HepG2 (cell line): ENCODE results near the gene CAPS. TPM values are rescaled to one million over a fixed set of nuclear protein-coding genes. Genes with fewer than 3 reads are reported as not detected.

Experiments
- ARID5B ChIP-seq: IDR thresholded peaks from 2 replicates; pipeline ENCODE4 v1.4.0; 2020; ENCODE audit warnings: mild to moderate bottlenecking, missing genetic modification reagents
- ATF6 ChIP-seq: sonication (generic); formaldehyde crosslinking; conservative IDR thresholded peaks from 2 replicates; pipeline ENCODE4 v1.4.0; 2020; ENCODE audit warnings: missing genetic modification reagents
- FOXK2 ChIP-seq: fragments of 450-650 bp; IDR thresholded peaks from 2 replicates; pipeline ENCODE4 v1.6.1; 2016
- GMEB1 ChIP-seq: sonication (generic); formaldehyde crosslinking; IDR thresholded peaks from 2 replicates; pipeline ENCODE4 v1.5.1; 2020; ENCODE audit warnings: missing genetic modification reagents, mild to moderate bottlenecking, borderline replicate concordance
- GPBP1L1 ChIP-seq: sonication (generic); formaldehyde crosslinking; IDR thresholded peaks from 2 replicates; pipeline ENCODE4 v1.5.0; 2020; ENCODE audit warnings: mild to moderate bottlenecking, missing genetic modification reagents
- HMGXB3 ChIP-seq: sonication (generic); formaldehyde crosslinking; IDR thresholded peaks from 2 replicates; pipeline ENCODE4 v1.4.0; 2020; ENCODE audit warnings: missing genetic modification reagents, borderline replicate concordance
- LRRFIP1 ChIP-seq: sonication (generic); formaldehyde crosslinking; conservative IDR thresholded peaks from 2 replicates; pipeline ENCODE4 v1.4.0; 2020; ENCODE audit warnings: missing genetic modification reagents
- POLR2A ChIP-seq, 2 experiments: IDR thresholded peaks; 2 replicates each; pipeline ENCODE4 v1.6.1; 2011; ENCODE audit warnings: low read depth in 2 of 2, low read length in 2 of 2, mild to moderate bottlenecking in 1 of 2, moderate library complexity in 1 of 2; ENCODE audit not compliant: insufficient read depth in 1 of 2
- SNAPC2 ChIP-seq: sonication (generic); formaldehyde crosslinking; IDR thresholded peaks from 2 replicates; pipeline ENCODE4 v1.8.1; 2022; ENCODE audit warnings: mild to moderate bottlenecking, missing genetic modification reagents
- ZBTB38 ChIP-seq: sonication (generic); formaldehyde crosslinking; IDR thresholded peaks from 2 replicates; pipeline ENCODE4 v1.5.1; 2020; ENCODE audit warnings: mild to moderate bottlenecking, missing genetic modification reagents
- ZNF607 ChIP-seq: sonication (generic); formaldehyde crosslinking; IDR thresholded peaks from 2 replicates; pipeline ENCODE4 v1.5.1; 2020; ENCODE audit warnings: missing genetic modification reagents, mild to moderate bottlenecking, borderline replicate concordance
- polyA plus RNA-seq, 8 experiments: library from polyadenylated mRNA; depleted of rRNA in 3 of 8; stranded (reverse) in 7 of 8; unstranded in 1 of 8; fragments of >200 nt; fragmentation: Illumina TruSeq in 4 of 8; extraction: Trizol in 4 of 8; gene quantifications; 2 replicates each; pipeline versions ENCODE4 v1.2.1 to v1.2.3, GENCODE V29; 2011 to 2016; ENCODE audit warnings: low read depth in 4 of 8, missing spikeins in 1 of 8, mixed read lengths in 1 of 8; ENCODE audit not compliant: insufficient read depth in 1 of 8
- total RNA-seq, 5 experiments: library from RNA; depleted of rRNA; stranded (reverse); fragments of >200 nt; fragmentation: Illumina TruSeq; extraction: Trizol; gene quantifications; 2 replicates each; pipeline ENCODE4 v1.2.3, GENCODE V29; 2016; ENCODE audit warnings: low read depth in 1 of 5

The CAPS gene
- total and polyA plus RNA-seq, 2 of the 13 experiments (the other 11 are each of a cell fraction or from before 2014, with no cell fraction given) = 3.1 TPM

GRCh38 chr19:5903624-5904351 lies 10.3 kb upstream of the CAPS start, which contains the start of gene NDUFA11 (continued):
- TF ChIP-seq HMGXB3 (no peak), LRRFIP1 (no peak), ARID5B (peak; percentile 65), POLR2A (IDR thresholded peaks at IDR 0.05; ENCODE audit: insufficient read depth in 1 of 2, low read depth in 2 of 2, low read length in 2 of 2) (peak; percentile 77 to 78), ZNF607 (CRISPR knock-in tag) (no peak), GMEB1 (CRISPR knock-in tag) (peak; percentile 86), SNAPC2 (CRISPR knock-in tag) (no peak), ATF6 (0 out of 2 replicates have a peak, but pooled peaks have one; percentile 22), GPBP1L1 (CRISPR knock-in tag) (no peak), ZBTB38 (CRISPR knock-in tag) (peak; percentile 47; the same call in 1 of the 2 replicates), FOXK2 (peak; percentile 78)
